Gastrocnemius medialis (tissue), 4 donors: ENCODE measurements around the gene RPP21.

Source experiments
- POLR2A ChIP-seq, 2 donors: fragments of 450-650 bp; IDR thresholded peaks; one replicate each; pipeline ENCODE4 v1.6.1; 2017; ENCODE audit warnings: antibody characterized with exemption in 2 of 2, mild to moderate bottlenecking in 2 of 2, moderate library complexity in 2 of 2
- TF ChIP-seq, protein P1 (sequence below), 5 experiments: fragments of 450-650 bp in 3 of 5; fragments of 200-600 bp in 2 of 5; sonication (generic) in 2 of 5; IDR thresholded peaks in 4 of 5; conservative IDR thresholded peaks in 1 of 5; 1 replicate in 4 of 5; 2 replicates in 1 of 5; pipeline ENCODE4 v1.5.1; 2016 to 2019; ENCODE audit warnings: antibody characterized with exemption in 5 of 5, mild to moderate bottlenecking in 3 of 5, moderate library complexity in 3 of 5

- TF ChIP-seq, protein P1, sequence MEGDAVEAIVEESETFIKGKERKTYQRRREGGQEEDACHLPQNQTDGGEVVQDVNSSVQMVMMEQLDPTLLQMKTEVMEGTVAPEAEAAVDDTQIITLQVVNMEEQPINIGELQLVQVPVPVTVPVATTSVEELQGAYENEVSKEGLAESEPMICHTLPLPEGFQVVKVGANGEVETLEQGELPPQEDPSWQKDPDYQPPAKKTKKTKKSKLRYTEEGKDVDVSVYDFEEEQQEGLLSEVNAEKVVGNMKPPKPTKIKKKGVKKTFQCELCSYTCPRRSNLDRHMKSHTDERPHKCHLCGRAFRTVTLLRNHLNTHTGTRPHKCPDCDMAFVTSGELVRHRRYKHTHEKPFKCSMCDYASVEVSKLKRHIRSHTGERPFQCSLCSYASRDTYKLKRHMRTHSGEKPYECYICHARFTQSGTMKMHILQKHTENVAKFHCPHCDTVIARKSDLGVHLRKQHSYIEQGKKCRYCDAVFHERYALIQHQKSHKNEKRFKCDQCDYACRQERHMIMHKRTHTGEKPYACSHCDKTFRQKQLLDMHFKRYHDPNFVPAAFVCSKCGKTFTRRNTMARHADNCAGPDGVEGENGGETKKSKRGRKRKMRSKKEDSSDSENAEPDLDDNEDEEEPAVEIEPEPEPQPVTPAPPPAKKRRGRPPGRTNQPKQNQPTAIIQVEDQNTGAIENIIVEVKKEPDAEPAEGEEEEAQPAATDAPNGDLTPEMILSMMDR (IDR thresholded peaks at IDR 0.05 in 4 of 5, conservative IDR thresholded peaks at IDR 0.05 in 1 of 5), result no peak
- TF ChIP-seq POLR2A (IDR thresholded peaks at IDR 0.05), result no peak
Measured at GRCh38 chr6:30348957-30349356, 4.0 kb downstream of the RPP21 start.
